Uterus (tissue), 2 donors: Measurements from ENCODE around the gene ERI2.

Source experiments
- POLR2A ChIP-seq, 2 donors: fragments of 450-650 bp; IDR thresholded peaks; one replicate each; pipeline ENCODE4 v1.6.1; 2016; ENCODE audit warnings: antibody characterized with exemption in 2 of 2, mild to moderate bottlenecking in 1 of 2, moderate library complexity in 1 of 2
- TF ChIP-seq, protein P1 (sequence below), 4 experiments: fragments of 200-600 bp in 2 of 4; fragments of 450-650 bp in 2 of 4; sonication (generic) in 2 of 4; IDR thresholded peaks; one replicate each; pipeline ENCODE4 v1.5.1; 2016 to 2019; ENCODE audit warnings: antibody characterized with exemption in 4 of 4, mild to moderate bottlenecking in 2 of 4, moderate library complexity in 1 of 4

DNA sequence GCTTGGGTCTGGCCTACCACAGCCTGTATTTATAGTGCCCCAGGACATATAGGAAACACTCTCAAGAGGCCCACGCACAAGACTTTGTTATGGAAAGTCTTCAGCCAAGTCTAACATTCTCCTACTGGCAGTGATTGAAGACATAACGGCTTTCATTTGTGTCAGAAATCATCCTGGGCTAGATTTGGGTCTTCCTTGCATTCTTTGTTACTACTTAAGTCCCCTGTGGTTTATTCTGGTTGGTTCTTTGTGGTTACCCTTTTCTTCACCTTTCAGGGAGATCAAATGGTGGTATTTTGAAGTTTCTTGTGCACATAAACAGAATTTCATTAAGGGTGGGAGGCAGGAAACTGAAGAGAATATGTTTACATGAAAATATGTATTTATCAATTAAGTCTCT is 37.8 kb upstream of the ERI2 start:
- TF ChIP-seq, protein P1, sequence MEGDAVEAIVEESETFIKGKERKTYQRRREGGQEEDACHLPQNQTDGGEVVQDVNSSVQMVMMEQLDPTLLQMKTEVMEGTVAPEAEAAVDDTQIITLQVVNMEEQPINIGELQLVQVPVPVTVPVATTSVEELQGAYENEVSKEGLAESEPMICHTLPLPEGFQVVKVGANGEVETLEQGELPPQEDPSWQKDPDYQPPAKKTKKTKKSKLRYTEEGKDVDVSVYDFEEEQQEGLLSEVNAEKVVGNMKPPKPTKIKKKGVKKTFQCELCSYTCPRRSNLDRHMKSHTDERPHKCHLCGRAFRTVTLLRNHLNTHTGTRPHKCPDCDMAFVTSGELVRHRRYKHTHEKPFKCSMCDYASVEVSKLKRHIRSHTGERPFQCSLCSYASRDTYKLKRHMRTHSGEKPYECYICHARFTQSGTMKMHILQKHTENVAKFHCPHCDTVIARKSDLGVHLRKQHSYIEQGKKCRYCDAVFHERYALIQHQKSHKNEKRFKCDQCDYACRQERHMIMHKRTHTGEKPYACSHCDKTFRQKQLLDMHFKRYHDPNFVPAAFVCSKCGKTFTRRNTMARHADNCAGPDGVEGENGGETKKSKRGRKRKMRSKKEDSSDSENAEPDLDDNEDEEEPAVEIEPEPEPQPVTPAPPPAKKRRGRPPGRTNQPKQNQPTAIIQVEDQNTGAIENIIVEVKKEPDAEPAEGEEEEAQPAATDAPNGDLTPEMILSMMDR (IDR thresholded peaks at IDR 0.05) = no peak
- TF ChIP-seq POLR2A (IDR thresholded peaks at IDR 0.05) = no peak
